ENCODE measurements around the gene LAMB2. TPM values are rescaled to one million over a fixed set of nuclear protein-coding genes. Genes with fewer than 3 reads are reported as not detected.

LAMB2 gene
- total RNA-seq, 3 donors from 2014 or later: 52.1 to 354 (median 82.0) TPM

DNA sequence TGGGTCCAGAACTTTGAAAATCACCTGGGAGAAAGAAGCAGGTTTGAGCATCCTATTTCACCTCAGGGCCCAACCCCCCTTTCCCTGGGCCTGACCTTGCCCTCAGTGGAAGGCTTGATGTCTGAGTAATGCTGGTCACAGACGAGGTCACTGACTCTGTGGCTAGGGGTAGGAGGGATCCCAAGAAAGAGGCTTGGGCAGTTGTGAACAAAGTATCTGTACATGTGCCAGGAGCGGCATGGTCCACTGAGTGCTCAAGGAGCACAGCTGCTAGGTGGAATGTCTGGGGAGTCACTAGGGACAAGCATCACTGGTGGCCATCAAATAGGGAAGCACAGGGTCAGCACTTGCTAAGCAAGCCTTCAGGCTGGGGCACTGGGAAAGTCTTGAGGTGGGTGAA is 25.9 kb upstream of the LAMB2 start:
- no peak for DNase-seq
- intact Hi-C loops (cut with DNase I, micrococcal nuclease): no loop called here
- Histone ChIP-seq H3K4me1 (ENCODE audit: low read depth) (no peaks in the 10 kb centered on the region), H3K36me3 (ENCODE audit: low read depth) (no peaks in the 10 kb centered on the region), H3K9me3 (no peaks in the 10 kb centered on the region), H3K4me3 (no peak overlapping the region)
- ATAC-seq: no peak
- TF ChIP-seq, protein P1, sequence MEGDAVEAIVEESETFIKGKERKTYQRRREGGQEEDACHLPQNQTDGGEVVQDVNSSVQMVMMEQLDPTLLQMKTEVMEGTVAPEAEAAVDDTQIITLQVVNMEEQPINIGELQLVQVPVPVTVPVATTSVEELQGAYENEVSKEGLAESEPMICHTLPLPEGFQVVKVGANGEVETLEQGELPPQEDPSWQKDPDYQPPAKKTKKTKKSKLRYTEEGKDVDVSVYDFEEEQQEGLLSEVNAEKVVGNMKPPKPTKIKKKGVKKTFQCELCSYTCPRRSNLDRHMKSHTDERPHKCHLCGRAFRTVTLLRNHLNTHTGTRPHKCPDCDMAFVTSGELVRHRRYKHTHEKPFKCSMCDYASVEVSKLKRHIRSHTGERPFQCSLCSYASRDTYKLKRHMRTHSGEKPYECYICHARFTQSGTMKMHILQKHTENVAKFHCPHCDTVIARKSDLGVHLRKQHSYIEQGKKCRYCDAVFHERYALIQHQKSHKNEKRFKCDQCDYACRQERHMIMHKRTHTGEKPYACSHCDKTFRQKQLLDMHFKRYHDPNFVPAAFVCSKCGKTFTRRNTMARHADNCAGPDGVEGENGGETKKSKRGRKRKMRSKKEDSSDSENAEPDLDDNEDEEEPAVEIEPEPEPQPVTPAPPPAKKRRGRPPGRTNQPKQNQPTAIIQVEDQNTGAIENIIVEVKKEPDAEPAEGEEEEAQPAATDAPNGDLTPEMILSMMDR (IDR thresholded peaks at IDR 0.05): no peak

DNA sequence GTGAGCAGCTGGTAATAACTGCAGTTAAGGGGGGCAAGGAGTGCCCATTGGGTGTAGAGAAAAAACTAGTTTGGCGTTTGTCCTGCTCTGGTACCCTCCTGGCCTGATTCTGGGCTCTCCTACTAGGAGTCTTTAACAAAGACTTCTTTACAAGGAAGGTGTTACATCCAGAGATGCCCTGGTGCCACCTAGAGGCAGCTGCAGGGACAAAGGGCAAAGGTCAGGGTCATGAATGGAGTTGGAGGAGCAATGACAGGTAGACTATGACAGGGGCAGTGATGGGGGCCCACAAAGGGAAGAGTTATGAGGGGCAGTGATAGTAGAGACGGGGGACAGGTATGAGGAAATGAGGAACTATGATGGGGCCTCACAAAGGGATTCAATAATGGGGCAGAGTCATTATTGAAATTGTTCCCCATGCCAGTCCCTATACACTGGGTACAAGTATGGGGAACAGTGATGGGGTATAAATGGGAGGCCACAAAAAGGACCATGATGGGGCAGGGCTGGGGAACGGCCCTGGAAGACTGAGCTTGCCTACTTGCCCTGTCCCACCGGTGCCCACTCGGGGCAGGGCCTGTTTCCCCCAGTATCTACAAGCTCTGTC is 25.4 kb upstream of the LAMB2 start:
- ATAC-seq (peak; percentile 80), DNase-seq (peak in 2 of 3 donors; percentile 68 to 81)
- TF ChIP-seq, protein P1 (IDR thresholded peaks at IDR 0.05): peak; percentile 36
- intact Hi-C loops (cut with DNase I, micrococcal nuclease): no loop called here
- Histone ChIP-seq H3K36me3 (ENCODE audit: low read depth) (no peaks in the 10 kb centered on the region), H3K9me3 (no peaks in the 10 kb centered on the region), H3K4me3 (no peak overlapping the region), H3K4me1 (ENCODE audit: low read depth) (no peaks in the 10 kb centered on the region)

DNA sequence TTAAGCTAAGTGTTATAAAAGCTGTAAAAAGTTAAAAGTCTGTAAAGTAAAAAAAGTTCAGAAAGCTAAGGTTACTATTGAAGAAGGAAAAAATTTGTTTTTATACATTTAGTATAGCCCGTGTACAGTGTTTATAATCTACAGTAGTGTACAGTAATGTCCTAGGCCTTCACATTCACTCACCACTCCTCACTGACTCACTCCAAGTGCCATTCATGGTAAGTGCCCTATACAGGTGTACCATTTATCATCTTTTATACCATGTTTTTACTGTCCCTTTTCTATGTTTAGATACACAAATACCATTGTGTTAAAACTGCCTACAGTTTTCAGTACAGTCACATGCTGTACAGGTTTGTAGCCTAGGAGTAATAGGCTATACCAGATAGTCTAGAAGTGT is 24.4 kb upstream of the LAMB2 start:
- Histone ChIP-seq H3K4me1 (ENCODE audit: low read depth) (no peaks in the 10 kb centered on the region), H3K36me3 (ENCODE audit: low read depth) (no peaks in the 10 kb centered on the region), H3K9me3 (no peaks in the 10 kb centered on the region), H3K4me3 (no peak overlapping the region)
- DNase-seq (no peak), ATAC-seq (peak; percentile 55)
- intact Hi-C loops (cut with DNase I, micrococcal nuclease): no loop called here
- TF ChIP-seq, protein P1 (IDR thresholded peaks at IDR 0.05): no peak

DNA sequence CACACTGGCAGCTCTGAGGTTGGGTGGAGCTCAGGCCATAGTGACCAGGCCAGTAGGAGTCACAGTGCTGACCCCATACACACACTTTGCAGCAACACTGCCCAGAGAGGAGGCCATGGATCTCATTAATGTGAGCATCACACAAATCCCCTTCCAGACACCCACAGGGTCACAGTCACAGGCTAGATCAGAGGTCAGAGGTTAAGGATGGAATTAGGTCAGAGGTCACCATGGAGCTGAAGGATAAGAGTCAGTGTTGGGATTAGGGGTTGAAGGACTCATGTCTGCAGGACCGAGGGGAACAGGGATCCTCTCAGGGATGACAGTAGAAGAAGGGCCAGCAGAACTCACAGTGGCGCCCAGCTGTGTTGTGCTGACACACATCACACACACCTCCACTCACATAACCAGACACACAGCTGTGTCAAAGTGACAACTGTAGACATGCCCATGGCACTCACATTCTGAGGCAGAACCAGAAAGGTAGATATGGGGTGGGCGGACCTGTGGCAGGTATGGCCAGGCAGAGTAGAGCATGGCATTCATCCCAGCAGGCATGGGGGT is 20.6 kb upstream of the LAMB2 start:
- ATAC-seq (no peak), DNase-seq (no peak)
- TF ChIP-seq, protein P1 (IDR thresholded peaks at IDR 0.05): no peak
- intact Hi-C loops (cut with DNase I, micrococcal nuclease): no loop called here
- Histone ChIP-seq H3K4me3 (no peak overlapping the region), H3K36me3 (ENCODE audit: low read depth) (no peaks in the 10 kb centered on the region), H3K9me3 (no peaks in the 10 kb centered on the region), H3K4me1 (ENCODE audit: low read depth) (no peaks in the 10 kb centered on the region)

DNA sequence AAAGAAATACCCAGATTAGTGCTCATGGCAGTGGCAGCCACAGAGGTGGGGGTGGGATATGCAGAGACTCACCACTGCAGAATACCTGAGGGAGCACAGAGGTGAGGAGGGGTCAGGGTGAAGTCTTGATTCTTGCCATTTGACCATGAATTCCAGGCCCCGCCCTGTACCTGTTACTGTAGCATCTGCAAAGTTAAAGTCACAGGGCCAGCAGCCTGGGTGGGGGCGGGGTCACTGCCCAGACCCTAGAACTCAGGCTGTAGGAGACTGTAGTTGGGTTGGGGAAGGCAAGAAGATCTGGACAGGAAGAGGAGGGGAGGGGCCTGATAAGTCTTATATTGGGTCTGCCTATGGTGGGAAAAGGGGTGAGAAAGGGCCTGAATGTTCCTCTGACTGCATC is 18.8 kb upstream of the LAMB2 start:
- DNase-seq: no peak
- ATAC-seq: no peak
- intact Hi-C loops (cut with DNase I, micrococcal nuclease): no loop called here
- Histone ChIP-seq H3K36me3 (ENCODE audit: low read depth) (no peaks in the 10 kb centered on the region), H3K9me3 (no peaks in the 10 kb centered on the region), H3K4me3 (no peak overlapping the region), H3K4me1 (ENCODE audit: low read depth) (no peaks in the 10 kb centered on the region)
- TF ChIP-seq, protein P1 (IDR thresholded peaks at IDR 0.05): no peak
